LHCN-M2 (cell line): Measurements from ENCODE around the gene SAT1. TPM values are rescaled to one million over a fixed set of nuclear protein-coding genes. Genes with fewer than 3 reads are reported as not detected.
"Not testable (repeated sequence)": the region's sequence is repeated elsewhere in the genome, so short reads cannot be mapped to it uniquely, and the experiment has no call there.

Experiments
- DNase-seq: peaks from one replicate; pipeline ENCODE4 v3.0.0-alpha.2; 2012; ENCODE audit warnings: low read depth
- polyA plus RNA-seq: library from polyadenylated mRNA; unstranded; fragments of >200 nt; gene quantifications from one replicate; pipeline ENCODE4 v1.2.1, GENCODE V29; 2012; ENCODE audit warnings: missing spikeins
- total RNA-seq: library from RNA; depleted of rRNA; stranded (reverse); fragments of >200 nt; gene quantifications from 2 replicates; pipeline ENCODE4 v1.2.3, GENCODE V29; 2014; rRNA removed

Gene SAT1
- 83.0 and 109 TPM in 2 replicates for total RNA-seq
- polyA plus RNA-seq, result 35.4 TPM

GRCh38 chrX:23782863-23783588, at the start of gene SAT1:
Gene SAT1 (plus strand): TSS chrX:23783173. CDS start chrX:23783352, 179 bp downstream.
- peak; percentile 91 for DNase-seq

GRCh38 chrX:23736030-23736429, 46.9 kb upstream of the SAT1 start:
- DNase-seq, result no peak

GRCh38 chrX:23737413-23737812, 45.6 kb upstream of the SAT1 start:
- DNase-seq, result peak; percentile 7

- peak; percentile 77 for DNase-seq
Observed at GRCh38 chrX:23742174-23742696, 40.7 kb upstream of the SAT1 start.

- DNase-seq, result peak; percentile 88
Observed at GRCh38 chrX:23742697-23743622, 40.0 kb upstream of the SAT1 start, which contains the start of gene ACOT9. Gene ACOT9 (minus strand): TSS chrX:23743276. CDS start chrX:23743144, 132 bp downstream.

- DNase-seq, result not testable (repeated sequence)
Observed at GRCh38 chrX:23743623-23743971, 39.4 kb upstream of the SAT1 start.

- DNase-seq, result no peak
Observed at GRCh38 chrX:23745786-23746185, 37.2 kb upstream of the SAT1 start.

GRCh38 chrX:23749129-23749528, 33.8 kb upstream of the SAT1 start:
- DNase-seq, result no peak

GRCh38 chrX:23749576-23749975, 33.4 kb upstream of the SAT1 start:
- no peak for DNase-seq

GRCh38 chrX:23752740-23753415, 30.1 kb upstream of the SAT1 start:
- DNase-seq, result peak; percentile 39

- DNase-seq, result no peak
Observed at GRCh38 chrX:23754664-23755063, 28.3 kb upstream of the SAT1 start.

- peak; percentile 53 for DNase-seq
Observed at GRCh38 chrX:23756165-23756564, 26.8 kb upstream of the SAT1 start.

- no peak for DNase-seq
Observed at GRCh38 chrX:23759821-23760220, 23.2 kb upstream of the SAT1 start.

- no peak for DNase-seq
Observed at GRCh38 chrX:23764188-23764984, 18.6 kb upstream of the SAT1 start.

GRCh38 chrX:23765449-23765848, 17.5 kb upstream of the SAT1 start:
- no peak for DNase-seq

GRCh38 chrX:23765868-23766267, 17.1 kb upstream of the SAT1 start:
- no peak for DNase-seq

- no peak for DNase-seq
Observed at GRCh38 chrX:23766650-23767551, 16.1 kb upstream of the SAT1 start.

- DNase-seq, result no peak
Observed at GRCh38 chrX:23770142-23770541, 12.8 kb upstream of the SAT1 start.

- DNase-seq, result not testable (repeated sequence)
Observed at GRCh38 chrX:23771086-23771485, 11.9 kb upstream of the SAT1 start.
